ENCODE results near the gene REPS1.

The REPS1 gene

GRCh38 chr6:138973466-138974153 lies 14.4 kb downstream of the REPS1 start:
- no peak for TF ChIP-seq CTCF (IDR thresholded peaks at IDR 0.05; ENCODE audit: insufficient read depth, low read length, missing control alignments)
- no peak for DNase-seq (ENCODE audit: low read depth, low spot score)
- POLR2A ChIA-PET, result interaction anchor here (1.0 kb wide), 1 partner anchor 14 kb away, joined by 3 read pairs; no protein-coding TSS in a partner anchor
- CTCF ChIA-PET, result interaction anchor here (4.9 kb wide), 1 partner anchor 13 kb away, joined by 62 read pairs; the partner anchor contains the start of gene REPS1
- no peak overlapping the region for H3K4me3 ChIP-seq (ENCODE audit: low read depth, low read length)

- no peak overlapping the region for H3K4me3 ChIP-seq (ENCODE audit: low read depth, low read length)
- no peak for DNase-seq (ENCODE audit: low read depth, low spot score)
- no peak for TF ChIP-seq CTCF (IDR thresholded peaks at IDR 0.05; ENCODE audit: insufficient read depth, low read length, missing control alignments)
- CTCF ChIA-PET, result interaction anchor here (1.0 to 4.0 kb wide), 2 partner anchors 15 to 17 kb away, joined by 4 to 25 read pairs; partner anchors contain the start of gene REPS1
- POLR2A ChIA-PET, result no interaction called here
These were observed 15.8 kb downstream of the REPS1 start for GRCh38 chr6:138972226-138972665.

- ChIA-PET CTCF (interaction anchor here (1.0 to 4.0 kb wide), 4 partner anchors 16 to 156 kb away, joined by 3 to 25 read pairs (median 6); partner anchors contain the start of gene REPS1), POLR2A (no interaction called here)
- DNase-seq (ENCODE audit: low read depth, low spot score), result no peak
- no peak for TF ChIP-seq CTCF (IDR thresholded peaks at IDR 0.05; ENCODE audit: insufficient read depth, low read length, missing control alignments)
- no peak overlapping the region for H3K4me3 ChIP-seq (ENCODE audit: low read depth, low read length)
These were observed 16.5 kb downstream of the REPS1 start for GRCh38 chr6:138971601-138972000.

GRCh38 chr6:138970856-138971425 lies 17.1 kb downstream of the REPS1 start:
- no peak for TF ChIP-seq CTCF (IDR thresholded peaks at IDR 0.05; ENCODE audit: insufficient read depth, low read length, missing control alignments)
- no peak overlapping the region for H3K4me3 ChIP-seq (ENCODE audit: low read depth, low read length)
- ChIA-PET CTCF (interaction anchor here (0.6 to 4.0 kb wide), 5 partner anchors 16 to 393 kb away, joined by 3 to 25 read pairs (median 3); partner anchors contain the start of gene REPS1), POLR2A (no interaction called here)
- peak; percentile 71 for DNase-seq (ENCODE audit: low read depth, low spot score)

- no peak for TF ChIP-seq CTCF (IDR thresholded peaks at IDR 0.05; ENCODE audit: insufficient read depth, low read length, missing control alignments)
- POLR2A ChIA-PET, result no interaction called here
- H3K4me3 ChIP-seq (ENCODE audit: low read depth, low read length), result no peak overlapping the region
- no peak for DNase-seq (ENCODE audit: low read depth, low spot score)
- CTCF ChIA-PET, result interaction anchor here (0.6 to 4.0 kb wide), 4 partner anchors 17 to 394 kb away, joined by 3 to 25 read pairs (median 5); partner anchors contain the start of gene REPS1
These were observed 17.9 kb downstream of the REPS1 start for GRCh38 chr6:138970159-138970558.

- ChIA-PET POLR2A (no interaction called here), CTCF (interaction anchor here (0.8 to 1.3 kb wide), 2 partner anchors 20 to 23 kb away, joined by 3 read pairs; no protein-coding TSS in a partner anchor)
- no peak overlapping the region for H3K4me3 ChIP-seq (ENCODE audit: low read depth, low read length)
- DNase-seq (ENCODE audit: low read depth, low spot score), result no peak
- TF ChIP-seq CTCF (IDR thresholded peaks at IDR 0.05; ENCODE audit: insufficient read depth, low read length, missing control alignments), result no peak
These were observed 21.2 kb downstream of the REPS1 start for GRCh38 chr6:138966870-138967269.
